Measurements from ENCODE around the gene RHOG.

DNA sequence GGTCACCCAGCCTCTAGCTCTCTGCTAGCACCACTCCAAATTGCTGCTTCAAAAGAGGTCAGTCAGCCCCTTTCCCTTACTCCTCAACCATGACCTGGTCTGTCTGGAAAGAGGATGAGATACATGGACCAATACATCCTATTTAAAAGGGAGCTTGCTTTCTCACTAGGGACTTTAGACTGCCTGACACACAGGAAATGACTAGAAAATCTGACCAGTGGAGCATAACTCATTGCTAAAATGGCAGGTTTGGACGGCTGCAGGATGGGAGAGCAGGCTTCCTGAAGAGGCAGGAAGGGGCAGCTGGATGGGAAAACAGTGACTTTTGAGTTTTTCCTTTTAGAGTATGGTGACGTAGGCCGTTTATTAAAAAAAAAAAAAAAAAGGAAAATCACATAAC is 40.0 kb upstream of the RHOG start:
- TF ChIP-seq, protein P1, sequence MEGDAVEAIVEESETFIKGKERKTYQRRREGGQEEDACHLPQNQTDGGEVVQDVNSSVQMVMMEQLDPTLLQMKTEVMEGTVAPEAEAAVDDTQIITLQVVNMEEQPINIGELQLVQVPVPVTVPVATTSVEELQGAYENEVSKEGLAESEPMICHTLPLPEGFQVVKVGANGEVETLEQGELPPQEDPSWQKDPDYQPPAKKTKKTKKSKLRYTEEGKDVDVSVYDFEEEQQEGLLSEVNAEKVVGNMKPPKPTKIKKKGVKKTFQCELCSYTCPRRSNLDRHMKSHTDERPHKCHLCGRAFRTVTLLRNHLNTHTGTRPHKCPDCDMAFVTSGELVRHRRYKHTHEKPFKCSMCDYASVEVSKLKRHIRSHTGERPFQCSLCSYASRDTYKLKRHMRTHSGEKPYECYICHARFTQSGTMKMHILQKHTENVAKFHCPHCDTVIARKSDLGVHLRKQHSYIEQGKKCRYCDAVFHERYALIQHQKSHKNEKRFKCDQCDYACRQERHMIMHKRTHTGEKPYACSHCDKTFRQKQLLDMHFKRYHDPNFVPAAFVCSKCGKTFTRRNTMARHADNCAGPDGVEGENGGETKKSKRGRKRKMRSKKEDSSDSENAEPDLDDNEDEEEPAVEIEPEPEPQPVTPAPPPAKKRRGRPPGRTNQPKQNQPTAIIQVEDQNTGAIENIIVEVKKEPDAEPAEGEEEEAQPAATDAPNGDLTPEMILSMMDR (IDR thresholded peaks at IDR 0.05 in 8 of 11, conservative IDR thresholded peaks at IDR 0.05 in 3 of 11): no peak
- TF ChIP-seq POLR2AphosphoS5 (IDR thresholded peaks at IDR 0.05) (no peak), POLR2A (IDR thresholded peaks at IDR 0.05) (no peak)

Data from spleen (tissue), 7 donors.